ENCODE results near the gene NUCB1. TPM values are rescaled to one million over a fixed set of nuclear protein-coding genes. Genes with fewer than 3 reads are reported as not detected.

Gene NUCB1
- polyA plus RNA-seq, 1 donor (not counting 4 experiments of a cell fraction or from before 2014, with no cell fraction given), result 44.3 TPM

DNA sequence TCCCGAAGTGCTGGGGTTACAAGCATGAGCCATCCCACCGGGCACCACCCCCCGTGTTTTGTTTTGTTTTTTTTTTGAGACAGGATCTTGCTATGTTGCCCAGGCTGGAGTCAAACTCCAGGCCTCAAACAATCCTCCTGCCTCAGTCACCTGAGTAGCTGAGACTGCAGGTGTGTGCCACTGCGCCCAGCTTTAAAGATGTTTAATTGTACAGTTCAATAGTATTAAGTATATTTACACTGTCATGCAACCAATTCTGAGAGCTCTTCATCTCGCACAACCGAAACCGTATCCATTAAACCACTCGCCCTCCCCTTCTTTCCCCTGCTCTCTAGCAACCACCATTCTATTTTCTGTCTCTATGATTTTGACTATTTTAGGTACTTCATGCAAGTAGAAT, 15.6 kb downstream of the NUCB1 start:
- Histone ChIP-seq H3K36me3 (ENCODE audit: control insufficient read depth in 2 of 2, extremely low read depth in 1 of 2, insufficient read depth in 2 of 2, low read length in 2 of 2) (peaks cover 22 to 33% of the 10 kb centered on the region in 2 experiments), H4K20me1 (ENCODE audit: control insufficient read depth, extremely low read depth, insufficient read depth, low read length) (no peaks in the 10 kb centered on the region), H3K4me2 (ENCODE audit: control insufficient read depth, extremely low read depth, insufficient read depth, low read depth, low read length) (no peak overlapping the region), H3K4me1 (ENCODE audit: control insufficient read depth, extremely low read depth, insufficient read depth, low read length) (no peaks in the 10 kb centered on the region), H3K27me3 (ENCODE audit: control insufficient read depth, extremely low read depth, insufficient read depth, low read length) (no peaks in the 10 kb centered on the region), H3K9ac (ENCODE audit: control insufficient read depth, extremely low read depth, insufficient read depth, low read length) (no peak overlapping the region), H3K4me3 (ENCODE audit: control insufficient read depth in 2 of 3, extremely low read depth in 1 of 3, insufficient read depth in 2 of 3, low read depth in 1 of 3, low read length in 3 of 3) (no peak overlapping the region), H3K27ac (ENCODE audit: control insufficient read depth, insufficient read depth, low read length) (no peak overlapping the region), H2AFZ (ENCODE audit: control insufficient read depth, low read length) (no peak overlapping the region), H3K79me2 (ENCODE audit: control insufficient read depth, insufficient read depth, low read length) (no peaks in the 10 kb centered on the region), H3K9me1 (ENCODE audit: control insufficient read depth, extremely low read depth, insufficient read depth, low read length) (no peaks in the 10 kb centered on the region), H3K9me3 (ENCODE audit: control insufficient read depth, low read depth, low read length) (no peaks in the 10 kb centered on the region)
- FAIRE-seq (no peak), DNase-seq (ENCODE audit: low read depth, low spot score) (no peak)
- dilution Hi-C loops (cut with MboI; ENCODE audit: extremely low pct_ligation_motif_present, low sequenced_read_pairs), result no loop called here
- TF ChIP-seq, protein P1, sequence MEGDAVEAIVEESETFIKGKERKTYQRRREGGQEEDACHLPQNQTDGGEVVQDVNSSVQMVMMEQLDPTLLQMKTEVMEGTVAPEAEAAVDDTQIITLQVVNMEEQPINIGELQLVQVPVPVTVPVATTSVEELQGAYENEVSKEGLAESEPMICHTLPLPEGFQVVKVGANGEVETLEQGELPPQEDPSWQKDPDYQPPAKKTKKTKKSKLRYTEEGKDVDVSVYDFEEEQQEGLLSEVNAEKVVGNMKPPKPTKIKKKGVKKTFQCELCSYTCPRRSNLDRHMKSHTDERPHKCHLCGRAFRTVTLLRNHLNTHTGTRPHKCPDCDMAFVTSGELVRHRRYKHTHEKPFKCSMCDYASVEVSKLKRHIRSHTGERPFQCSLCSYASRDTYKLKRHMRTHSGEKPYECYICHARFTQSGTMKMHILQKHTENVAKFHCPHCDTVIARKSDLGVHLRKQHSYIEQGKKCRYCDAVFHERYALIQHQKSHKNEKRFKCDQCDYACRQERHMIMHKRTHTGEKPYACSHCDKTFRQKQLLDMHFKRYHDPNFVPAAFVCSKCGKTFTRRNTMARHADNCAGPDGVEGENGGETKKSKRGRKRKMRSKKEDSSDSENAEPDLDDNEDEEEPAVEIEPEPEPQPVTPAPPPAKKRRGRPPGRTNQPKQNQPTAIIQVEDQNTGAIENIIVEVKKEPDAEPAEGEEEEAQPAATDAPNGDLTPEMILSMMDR (optimal IDR thresholded peaks at IDR 0.05 in 1 of 3, IDR thresholded peaks at IDR 0.05 in 1 of 3, conservative IDR thresholded peaks at IDR 0.05 in 1 of 3; ENCODE audit: extremely low read depth in 1 of 3, insufficient read depth in 2 of 3, low read length in 3 of 3), result no peak
- TF ChIP-seq EZH2 (IDR thresholded peaks at IDR 0.05; ENCODE audit: low read length), result no peak

DNA sequence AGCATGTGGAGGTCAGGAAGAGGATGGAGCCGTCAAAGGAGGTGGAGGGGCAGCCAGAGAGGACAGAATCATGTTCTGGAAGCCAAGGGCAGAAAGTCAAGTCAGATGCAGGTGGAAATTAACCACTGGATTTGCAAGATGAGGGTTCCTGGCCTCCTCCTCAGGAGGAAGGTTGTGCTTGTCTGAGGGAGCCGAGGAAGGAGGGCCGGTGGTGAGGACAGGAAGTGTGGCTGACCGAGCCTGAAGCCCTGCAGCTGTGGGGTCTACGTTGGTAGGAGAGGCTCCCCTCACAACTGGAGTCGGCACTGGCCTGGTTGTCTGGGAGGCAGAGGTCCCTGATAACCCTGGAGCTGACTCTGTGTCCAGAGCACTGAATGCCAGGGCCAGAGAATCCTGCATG, 18.0 kb downstream of the NUCB1 start:
- Histone ChIP-seq H3K27me3 (ENCODE audit: control insufficient read depth, extremely low read depth, insufficient read depth, low read length) (no peaks in the 10 kb centered on the region), H2AFZ (ENCODE audit: control insufficient read depth, low read length) (no peak overlapping the region), H3K27ac (ENCODE audit: control insufficient read depth, insufficient read depth, low read length) (no peak overlapping the region), H3K9me3 (ENCODE audit: control insufficient read depth, low read depth, low read length) (no peaks in the 10 kb centered on the region), H3K4me1 (ENCODE audit: control insufficient read depth, extremely low read depth, insufficient read depth, low read length) (no peaks in the 10 kb centered on the region), H3K4me3 (ENCODE audit: control insufficient read depth in 2 of 3, extremely low read depth in 1 of 3, insufficient read depth in 2 of 3, low read depth in 1 of 3, low read length in 3 of 3) (no peak overlapping the region), H3K79me2 (ENCODE audit: control insufficient read depth, insufficient read depth, low read length) (no peaks in the 10 kb centered on the region), H4K20me1 (ENCODE audit: control insufficient read depth, extremely low read depth, insufficient read depth, low read length) (no peaks in the 10 kb centered on the region), H3K9ac (ENCODE audit: control insufficient read depth, extremely low read depth, insufficient read depth, low read length) (no peak overlapping the region), H3K36me3 (ENCODE audit: control insufficient read depth in 2 of 2, extremely low read depth in 1 of 2, insufficient read depth in 2 of 2, low read length in 2 of 2) (peaks cover 17 to 32% of the 10 kb centered on the region in 2 experiments), H3K9me1 (ENCODE audit: control insufficient read depth, extremely low read depth, insufficient read depth, low read length) (no peaks in the 10 kb centered on the region), H3K4me2 (ENCODE audit: control insufficient read depth, extremely low read depth, insufficient read depth, low read depth, low read length) (no peak overlapping the region)
- TF ChIP-seq, protein P1 (optimal IDR thresholded peaks at IDR 0.05 in 1 of 3, IDR thresholded peaks at IDR 0.05 in 1 of 3, conservative IDR thresholded peaks at IDR 0.05 in 1 of 3; ENCODE audit: extremely low read depth in 1 of 3, insufficient read depth in 2 of 3, low read length in 3 of 3), result no peak
- TF ChIP-seq EZH2 (IDR thresholded peaks at IDR 0.05; ENCODE audit: low read length), result no peak
- DNase-seq (ENCODE audit: low read depth, low spot score) (no peak), FAIRE-seq (no peak)
- dilution Hi-C loops (cut with MboI; ENCODE audit: extremely low pct_ligation_motif_present, low sequenced_read_pairs), result no loop called here

Measured in keratinocyte (primary cell).